Measurements from ENCODE around the gene BCORL1.

Gene BCORL1

DNA sequence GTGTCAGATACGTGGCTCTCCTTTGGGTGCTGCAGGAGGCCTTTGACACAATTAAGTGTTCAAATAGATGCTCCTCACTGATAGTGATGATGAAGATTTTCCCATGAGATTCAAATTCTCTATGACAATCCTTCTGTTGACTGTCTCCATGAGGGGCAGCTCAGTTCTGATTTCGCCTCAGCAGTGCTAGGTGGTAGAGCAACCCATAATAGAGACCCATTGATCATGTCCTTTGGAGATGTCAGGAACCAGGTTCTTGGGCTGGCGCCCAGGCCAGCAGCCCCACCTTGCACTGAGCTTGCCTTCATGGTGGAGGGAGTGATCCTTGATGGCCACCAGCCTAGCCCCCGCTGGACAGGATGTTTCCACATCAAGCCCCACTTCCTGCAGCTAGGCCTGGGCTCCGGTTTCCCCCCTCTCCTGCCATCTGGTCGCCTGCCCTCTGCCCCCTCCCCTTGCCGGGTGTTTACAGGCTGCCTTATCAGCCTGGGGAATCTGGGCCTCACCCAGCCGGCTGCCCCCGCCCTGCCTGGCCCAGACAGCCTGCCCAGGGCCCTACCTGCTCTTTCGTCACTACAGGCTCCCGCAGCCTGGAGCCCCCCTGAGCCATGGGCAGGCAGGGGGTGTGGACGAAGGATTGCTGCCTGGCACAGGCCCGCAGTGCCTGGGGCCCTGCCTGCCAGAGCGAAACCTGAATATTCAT lies 115.2 kb downstream of the BCORL1 start:
- no peak for DNase-seq

DNA sequence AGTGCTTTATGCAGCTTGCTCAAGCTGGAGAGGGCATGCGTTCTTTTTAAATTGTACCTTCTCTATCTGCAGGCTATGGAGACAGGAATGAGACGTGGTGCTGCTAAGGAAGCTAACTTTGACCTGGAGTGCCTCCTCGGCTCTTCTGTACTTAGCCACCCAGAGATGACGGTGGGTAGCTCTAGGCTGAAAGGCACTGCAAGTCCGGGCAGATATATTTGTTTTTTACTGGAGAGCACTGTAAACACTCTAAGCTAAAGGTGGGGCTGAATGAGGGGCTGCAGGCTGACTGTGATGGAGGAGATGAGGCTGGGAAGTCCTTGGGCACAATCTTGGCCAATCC lies 115.7 kb downstream of the BCORL1 start:
- DNase-seq = no peak

DNA sequence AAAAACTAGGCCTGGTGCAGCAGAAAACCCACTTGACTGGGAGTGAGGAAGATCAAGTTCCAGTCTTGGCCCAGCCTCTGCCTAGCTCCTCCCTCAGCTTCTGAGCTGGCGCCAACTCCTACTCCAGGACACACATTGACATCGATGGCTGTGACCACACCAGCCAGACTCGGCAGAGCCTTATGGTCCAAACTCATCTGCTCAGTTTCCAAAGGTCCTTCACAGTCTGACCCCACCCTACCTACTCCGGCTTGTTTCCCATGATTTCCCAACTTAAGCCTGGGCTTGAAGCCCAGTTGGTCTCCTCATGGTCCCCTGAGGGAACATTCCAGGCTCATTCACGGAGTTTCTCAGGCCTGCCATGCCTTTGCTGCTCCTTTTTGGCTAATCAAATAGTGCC lies 117.7 kb downstream of the BCORL1 start:
- DNase-seq = no peak

DNA sequence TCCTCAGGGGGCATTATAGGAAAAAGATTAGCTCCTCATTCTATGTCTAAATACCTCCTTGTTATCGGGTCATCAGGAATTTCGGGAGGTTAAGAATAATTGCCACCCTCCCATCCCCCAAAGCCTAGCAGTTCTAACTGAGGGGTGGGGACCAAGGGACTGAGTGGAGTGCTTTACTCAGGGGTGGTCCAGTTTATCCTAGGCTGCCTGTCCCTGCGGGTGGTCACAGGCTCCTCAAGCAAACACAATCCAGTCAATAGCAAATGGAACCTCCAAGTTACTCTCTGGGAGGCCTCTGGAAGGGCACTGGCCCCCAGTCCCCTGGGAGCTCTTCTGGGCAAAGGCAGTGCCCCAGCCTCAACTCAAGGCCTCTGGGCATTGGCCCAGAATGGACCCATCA lies 121.2 kb downstream of the BCORL1 start:
- no peak for DNase-seq

DNA sequence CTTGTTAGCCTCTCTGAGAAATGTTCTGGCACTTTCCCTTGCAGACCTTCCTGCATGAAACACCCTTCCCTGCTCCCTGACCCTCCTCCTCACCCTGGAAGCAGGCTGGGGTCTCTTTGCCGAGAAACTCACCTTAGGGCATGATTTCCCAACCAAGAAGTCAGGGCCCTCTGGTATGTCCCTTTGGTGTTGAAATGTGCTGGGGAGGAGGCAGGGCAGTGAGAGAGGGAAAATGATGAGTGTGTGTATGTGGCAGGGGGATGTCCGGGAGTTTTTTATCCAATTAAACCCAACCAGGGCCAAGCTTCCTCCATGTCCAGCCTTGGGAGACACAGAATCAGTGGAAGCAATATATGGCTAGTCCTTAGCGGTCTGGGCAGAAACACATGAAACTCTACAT lies 122.8 kb downstream of the BCORL1 start:
- no peak for DNase-seq

DNA sequence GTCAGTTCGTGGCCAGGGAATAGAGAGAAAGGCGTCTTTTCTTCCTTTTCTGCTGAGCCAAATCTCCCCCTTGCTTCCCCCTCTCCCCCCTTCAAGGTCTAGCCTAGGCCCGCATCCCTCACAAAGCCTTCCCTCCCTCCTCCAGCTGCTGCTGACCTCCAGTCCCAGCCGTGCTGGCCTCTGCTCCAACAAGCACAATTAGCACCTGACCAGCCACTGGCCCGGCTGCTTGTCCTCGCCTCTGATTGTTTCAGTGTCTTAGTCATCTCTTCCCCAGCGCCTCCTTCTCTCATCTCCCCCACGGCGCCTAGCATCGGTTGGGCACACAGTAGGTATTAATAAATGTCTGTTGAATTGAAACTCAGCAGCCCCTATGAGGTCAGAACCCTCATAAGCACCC lies 123.6 kb downstream of the BCORL1 start:
- DNase-seq = no peak
